Activated naive CD4-positive, alpha-beta T cell treated with anti-CD3 and anti-CD28 coated beads, Interleukin-2, amount 50 U/mL, for 16 hours (primary cell): ENCODE data around the gene VSX1.

Source experiments
- DNase-seq: peaks from one replicate; pipeline ENCODE4 v3.0.0-alpha.2; 2020

The VSX1 gene

GRCh38 chr20:25081730-25082497 is at the start of gene VSX1:
Gene VSX1, minus strand, starts transcription at chr20:25082141. Its CDS starts 45 bp downstream, at chr20:25082096.
- no peak for DNase-seq

GRCh38 chr20:25129908-25130307 is 48.0 kb upstream of the VSX1 start:
- no peak for DNase-seq

- DNase-seq: no peak
Measured at GRCh38 chr20:25129428-25129827, 47.5 kb upstream of the VSX1 start.

- no peak for DNase-seq
Measured at GRCh38 chr20:25128649-25129048, 46.7 kb upstream of the VSX1 start.

- no peak for DNase-seq
Measured at GRCh38 chr20:25127761-25128537, 46.0 kb upstream of the VSX1 start.

GRCh38 chr20:25126204-25127029 is 44.5 kb upstream of the VSX1 start:
- DNase-seq: no peak

GRCh38 chr20:25125636-25126035 is 43.7 kb upstream of the VSX1 start:
- no peak for DNase-seq

GRCh38 chr20:25120920-25121319 is 39.0 kb upstream of the VSX1 start:
- DNase-seq: no peak

GRCh38 chr20:25120457-25120856 is 38.5 kb upstream of the VSX1 start:
- no peak for DNase-seq

GRCh38 chr20:25118529-25118928 is 36.6 kb upstream of the VSX1 start:
- no peak for DNase-seq

- no peak for DNase-seq
Measured at GRCh38 chr20:25117990-25118389, 36.0 kb upstream of the VSX1 start.

- DNase-seq: no peak
Measured at GRCh38 chr20:25116739-25117458, 35.0 kb upstream of the VSX1 start.

GRCh38 chr20:25103526-25103925 is 21.6 kb upstream of the VSX1 start:
- DNase-seq: no peak

- no peak for DNase-seq
Measured at GRCh38 chr20:25100914-25101313, 19.0 kb upstream of the VSX1 start.

GRCh38 chr20:25099601-25100140 is 17.7 kb upstream of the VSX1 start:
- no peak for DNase-seq

- no peak for DNase-seq
Measured at GRCh38 chr20:25097498-25097897, 15.6 kb upstream of the VSX1 start.

GRCh38 chr20:25090492-25091429 is 8.8 kb upstream of the VSX1 start:
- DNase-seq: peak; percentile 33

GRCh38 chr20:25089662-25090061 is 7.7 kb upstream of the VSX1 start:
- DNase-seq: no peak

GRCh38 chr20:25089096-25089495 is 7.2 kb upstream of the VSX1 start:
- DNase-seq: no peak

- no peak for DNase-seq
Measured at GRCh38 chr20:25088267-25088666, 6.3 kb upstream of the VSX1 start.
